GM18508 (cell line): ENCODE measurements around the gene COMP.

Experiments
- ATAC-seq: cut with Tn5 transposase; IDR thresholded peaks from one replicate; pipeline ENCODE4 v1.9.1; 2021; ENCODE audit warnings: moderate number of reproducible peaks; ENCODE audit not compliant: insufficient read depth, unreplicated experiment

The COMP gene

GRCh38 chr19:18804643-18805042, 13.5 kb upstream of the COMP start:
- no peak for ATAC-seq

GRCh38 chr19:18804139-18804601, 13.1 kb upstream of the COMP start:
- no peak for ATAC-seq

- no peak for ATAC-seq
Measured at GRCh38 chr19:18803550-18804138, 12.5 kb upstream of the COMP start.

- ATAC-seq = no peak
Measured at GRCh38 chr19:18802354-18802753, 11.2 kb upstream of the COMP start.

GRCh38 chr19:18800636-18801035, 9.5 kb upstream of the COMP start:
- no peak for ATAC-seq

GRCh38 chr19:18800079-18800478, 9.0 kb upstream of the COMP start:
- no peak for ATAC-seq

GRCh38 chr19:18799389-18799970, 8.4 kb upstream of the COMP start:
- no peak for ATAC-seq

GRCh38 chr19:18798384-18799352, 7.6 kb upstream of the COMP start:
- no peak for ATAC-seq

- ATAC-seq = no peak
Measured at GRCh38 chr19:18796239-18796638, 5.1 kb upstream of the COMP start.

- ATAC-seq = no peak
Measured at GRCh38 chr19:18795540-18795939, 4.4 kb upstream of the COMP start.

- no peak for ATAC-seq
Measured at GRCh38 chr19:18794692-18795091, 3.6 kb upstream of the COMP start.

GRCh38 chr19:18794029-18794313, 2.9 kb upstream of the COMP start:
- no peak for ATAC-seq

GRCh38 chr19:18793144-18794028, 2.3 kb upstream of the COMP start:
- no peak for ATAC-seq

GRCh38 chr19:18792661-18793060, 1.6 kb upstream of the COMP start:
- no peak for ATAC-seq

GRCh38 chr19:18791315-18791678, 192 bp upstream of the COMP start:
- ATAC-seq = no peak

- no peak for ATAC-seq
Measured at GRCh38 chr19:18789883-18790565, 1.1 kb downstream of the COMP start.

- ATAC-seq = no peak
Measured at GRCh38 chr19:18789422-18789869, 1.7 kb downstream of the COMP start.

- no peak for ATAC-seq
Measured at GRCh38 chr19:18788529-18789421, 2.3 kb downstream of the COMP start.
